DLD1 (cell line): ENCODE data around the gene NPHP1.
"Not testable (repeated sequence)": the region's sequence is repeated elsewhere in the genome, so short reads cannot be mapped to it uniquely, and the experiment has no call there.

Experiments
- in situ Hi-C: cut with HindIII; loops from 2 replicates; pipeline ENCODE4 v1.10.0; 2017; ENCODE audit warnings: low sequenced_read_pairs

Gene NPHP1

GRCh38 chr2:110198016-110198415, 6.8 kb downstream of the NPHP1 start:
- in situ Hi-C loops: no loop called here

- in situ Hi-C loops: no loop called here
Measured at GRCh38 chr2:110197452-110197851, 7.4 kb downstream of the NPHP1 start.

GRCh38 chr2:110190169-110190568, 14.6 kb downstream of the NPHP1 start:
- in situ Hi-C loops: not testable (repeated sequence)

- in situ Hi-C loops: no loop called here
Measured at GRCh38 chr2:110182449-110182848, 22.4 kb downstream of the NPHP1 start.

- in situ Hi-C loops: no loop called here
Measured at GRCh38 chr2:110180036-110180435, 24.8 kb downstream of the NPHP1 start.

GRCh38 chr2:110173523-110173922, 31.3 kb downstream of the NPHP1 start:
- in situ Hi-C loops: no loop called here

- in situ Hi-C loops: no loop called here
Measured at GRCh38 chr2:110172506-110172905, 32.3 kb downstream of the NPHP1 start.

GRCh38 chr2:110170102-110170501, 34.7 kb downstream of the NPHP1 start:
- in situ Hi-C loops: no loop called here

- in situ Hi-C loops: no loop called here
Measured at GRCh38 chr2:110167326-110168000, 37.4 kb downstream of the NPHP1 start.

GRCh38 chr2:110166266-110166665, 38.5 kb downstream of the NPHP1 start:
- in situ Hi-C loops: no loop called here

GRCh38 chr2:110157153-110157793, 47.5 kb downstream of the NPHP1 start:
- in situ Hi-C loops: no loop called here

- in situ Hi-C loops: not testable (repeated sequence)
Measured at GRCh38 chr2:110154828-110155227, 50.0 kb downstream of the NPHP1 start.

GRCh38 chr2:110154188-110154587, 50.6 kb downstream of the NPHP1 start:
- in situ Hi-C loops: not testable (repeated sequence)

- in situ Hi-C loops: no loop called here
Measured at GRCh38 chr2:110153416-110153815, 51.4 kb downstream of the NPHP1 start.

- in situ Hi-C loops: no loop called here
Measured at GRCh38 chr2:110152943-110153342, 51.9 kb downstream of the NPHP1 start.

GRCh38 chr2:110149330-110150220, 55.2 kb downstream of the NPHP1 start:
- in situ Hi-C loops: no loop called here

- in situ Hi-C loops: no loop called here
Measured at GRCh38 chr2:110146945-110147332, 57.9 kb downstream of the NPHP1 start.

GRCh38 chr2:110146183-110146944, 58.4 kb downstream of the NPHP1 start:
- in situ Hi-C loops: no loop called here

- in situ Hi-C loops: no loop called here
Measured at GRCh38 chr2:110143982-110144381, 60.8 kb downstream of the NPHP1 start.

GRCh38 chr2:110140401-110140800, 64.4 kb downstream of the NPHP1 start:
- in situ Hi-C loops: no loop called here

- in situ Hi-C loops: no loop called here
Measured at GRCh38 chr2:110134025-110134424, 70.8 kb downstream of the NPHP1 start.
